SH-SY5Y (cell line): ENCODE measurements around the gene DAB2IP.

ENCODE experiments used
- GATA2 ChIP-seq: IDR thresholded peaks from 2 replicates; pipeline ENCODE4 v1.6.1; 2011; ENCODE audit warnings: mild to moderate bottlenecking, low read depth, low read length
- GATA3 ChIP-seq: IDR thresholded peaks from 2 replicates; pipeline ENCODE4 v1.6.1; 2011; ENCODE audit warnings: low read depth, mild to moderate bottlenecking, low read length, moderate library complexity

DAB2IP gene

DNA sequence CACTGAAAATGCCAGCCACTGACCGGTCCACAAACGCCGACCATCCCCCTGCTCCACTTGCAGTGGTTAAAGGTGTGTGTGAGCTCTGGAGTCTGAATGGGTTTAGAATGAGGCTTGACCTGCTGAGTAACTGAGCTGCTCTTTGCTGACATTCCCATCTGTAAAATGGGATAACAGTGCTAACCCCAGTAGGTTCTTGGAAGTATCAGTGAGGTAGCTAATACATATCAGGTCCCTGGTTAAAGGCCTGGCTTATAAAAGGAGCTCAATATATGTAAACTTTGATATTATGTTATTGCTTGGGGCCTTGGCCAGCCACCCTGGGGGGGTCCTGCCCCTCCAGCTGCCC, 31.1 kb upstream of the DAB2IP start:
- no peak for TF ChIP-seq GATA3
- no peak for TF ChIP-seq GATA2

DNA sequence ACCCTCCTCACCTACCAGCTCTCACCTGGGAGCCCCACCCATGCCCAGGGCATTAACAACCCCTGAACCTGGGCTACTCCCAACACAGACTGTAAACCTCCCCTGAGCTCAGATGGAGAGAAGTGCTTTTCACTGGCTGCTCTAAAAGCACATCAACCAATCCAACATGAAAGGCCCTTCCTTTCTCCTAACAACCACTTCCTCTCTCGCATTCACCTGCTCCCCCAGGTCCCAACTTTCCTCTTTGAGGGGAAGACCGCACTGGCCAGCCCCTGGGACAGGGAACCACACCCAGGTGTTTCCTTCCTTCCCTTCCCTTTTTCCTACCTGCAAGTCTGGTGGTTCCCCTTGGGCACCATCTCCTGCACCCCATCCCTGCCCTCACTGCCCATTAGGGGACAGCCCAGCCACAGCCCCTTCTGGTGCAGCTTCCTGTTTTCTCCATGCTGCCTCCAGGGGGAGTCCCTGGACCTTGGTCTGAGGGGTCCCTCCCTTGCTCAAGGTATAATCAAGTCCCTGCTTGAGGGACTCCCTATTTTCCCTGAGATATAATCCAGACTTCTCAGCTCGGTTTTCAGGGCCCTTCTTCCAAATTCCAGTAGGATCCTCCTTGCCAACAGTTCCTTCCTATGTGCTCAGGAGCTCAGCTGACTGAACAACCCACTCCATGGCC, 30.5 kb upstream of the DAB2IP start:
- TF ChIP-seq GATA2 (no peak), GATA3 (no peak)

- TF ChIP-seq GATA3 (no peak), GATA2 (no peak)
Observed at GRCh38 chr9:121622387-121623203, 28.8 kb upstream of the DAB2IP start.

DNA sequence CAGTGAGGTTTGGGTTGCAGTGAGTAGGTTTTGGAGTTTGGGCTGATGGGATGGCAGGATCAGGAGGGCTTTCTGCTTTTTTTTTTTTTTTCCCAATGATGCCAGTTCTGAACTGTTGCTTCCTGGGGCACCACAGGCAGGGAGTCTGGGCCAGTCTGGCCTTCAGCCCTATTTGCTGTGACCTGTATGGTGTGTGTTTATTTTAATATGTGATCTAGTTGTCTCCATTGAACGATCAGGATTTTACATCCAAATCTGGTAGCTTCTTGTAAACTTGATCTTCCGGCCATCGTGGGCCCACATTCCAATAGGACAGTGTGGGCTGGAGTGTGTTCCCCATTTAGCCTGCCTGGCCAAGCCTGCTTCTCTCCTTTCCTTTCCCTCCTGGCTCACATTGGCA, 25.8 kb upstream of the DAB2IP start:
- no peak for TF ChIP-seq GATA3
- no peak for TF ChIP-seq GATA2

DNA sequence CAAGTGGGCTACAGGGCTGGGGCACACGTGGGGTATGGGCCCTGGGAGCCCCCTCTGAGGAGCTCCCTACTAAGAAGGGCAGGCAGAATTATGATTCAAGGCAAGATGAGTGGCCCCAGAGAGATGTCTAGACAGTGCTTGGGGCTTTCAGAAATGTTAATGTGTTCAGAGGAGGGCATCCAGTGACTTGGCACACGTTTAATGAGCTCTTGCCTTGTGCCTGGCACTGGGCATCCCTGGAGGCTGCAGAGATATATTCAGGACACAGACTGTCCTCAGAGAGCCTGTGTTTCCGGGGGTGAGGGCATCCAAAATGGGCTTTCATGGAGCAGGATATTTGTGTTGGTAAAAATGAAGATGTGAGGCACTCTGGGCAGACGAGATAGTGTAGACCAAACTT, 25.4 kb upstream of the DAB2IP start:
- TF ChIP-seq GATA3, result no peak
- no peak for TF ChIP-seq GATA2

GRCh38 chr9:121627427-121627826, 24.0 kb upstream of the DAB2IP start:
- no peak for TF ChIP-seq GATA2
- no peak for TF ChIP-seq GATA3

GRCh38 chr9:121628401-121628800, 23.0 kb upstream of the DAB2IP start:
- TF ChIP-seq GATA2, result no peak
- no peak for TF ChIP-seq GATA3

DNA sequence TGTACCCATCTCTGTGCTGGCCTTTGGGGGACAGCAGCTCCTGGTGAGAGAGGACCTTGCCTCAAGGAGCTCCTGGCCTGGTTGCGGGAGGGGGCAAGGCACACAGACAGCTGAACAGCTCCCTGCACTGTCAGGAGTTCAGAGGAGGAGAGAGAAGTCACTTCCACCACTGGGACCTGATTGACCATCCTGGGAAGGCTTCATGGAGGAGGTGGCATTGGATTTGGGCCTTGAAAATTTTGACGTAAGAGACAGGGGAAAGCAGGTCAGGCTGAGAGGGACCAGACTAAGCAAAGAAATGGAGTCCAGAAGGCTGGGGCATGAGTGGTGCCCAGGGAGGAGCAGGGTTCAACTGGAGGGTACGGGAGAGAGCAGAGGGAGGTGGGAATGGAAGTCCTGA, 20.3 kb upstream of the DAB2IP start:
- no peak for TF ChIP-seq GATA3
- no peak for TF ChIP-seq GATA2

GRCh38 chr9:121631978-121632418, 19.4 kb upstream of the DAB2IP start:
- TF ChIP-seq GATA2 (no peak), GATA3 (no peak)

GRCh38 chr9:121633119-121633714, 18.2 kb upstream of the DAB2IP start:
- TF ChIP-seq GATA2, result no peak
- no peak for TF ChIP-seq GATA3

- TF ChIP-seq GATA2 (no peak), GATA3 (no peak)
Observed at GRCh38 chr9:121633736-121634135, 17.7 kb upstream of the DAB2IP start.

DNA sequence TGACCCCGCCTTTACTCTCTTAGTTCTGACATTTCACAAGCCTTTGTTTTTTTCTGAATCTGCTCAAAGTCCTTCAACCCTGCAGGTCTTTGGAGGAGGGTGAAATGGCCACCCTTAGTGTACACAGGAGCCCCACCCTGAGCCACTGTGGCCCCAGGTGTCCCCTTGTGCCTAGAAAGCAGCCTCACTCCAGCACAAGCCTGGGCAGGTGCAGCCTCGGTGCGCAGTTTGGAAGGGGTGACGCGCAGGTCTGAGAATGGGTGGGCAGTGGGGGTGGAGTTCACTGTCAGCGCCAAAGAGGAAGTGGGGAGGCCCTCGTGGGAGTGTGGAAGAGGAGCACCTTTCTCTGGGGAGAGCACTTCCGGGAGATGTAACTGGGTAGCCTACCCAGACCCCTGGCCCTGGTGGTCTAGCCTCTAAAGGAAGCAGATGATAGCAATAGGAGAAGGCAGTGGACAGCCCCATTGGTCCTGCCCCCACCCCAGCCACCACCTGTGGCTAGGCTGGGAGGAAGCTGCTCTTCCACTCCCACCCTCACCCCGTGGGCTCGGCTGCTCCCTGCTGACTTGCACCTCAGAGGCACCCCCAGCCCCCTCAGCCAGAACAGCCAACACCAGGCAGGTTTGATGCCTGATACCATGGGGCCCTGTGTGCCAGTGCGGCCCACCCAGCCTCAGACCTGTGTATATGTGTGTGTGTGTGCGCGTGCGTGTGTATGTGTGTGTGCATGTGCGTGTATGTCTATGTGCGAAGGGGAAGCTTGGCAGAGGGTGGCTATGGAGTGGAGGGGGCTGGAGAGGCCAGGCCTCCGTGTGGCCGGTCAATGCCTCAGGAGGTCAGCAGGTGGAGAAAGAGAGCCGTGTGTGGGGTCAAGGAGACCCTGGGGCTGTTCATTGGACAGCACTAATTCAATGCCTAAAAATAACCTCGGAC, 16.8 kb upstream of the DAB2IP start:
- TF ChIP-seq GATA2 (no peak), GATA3 (no peak)

DNA sequence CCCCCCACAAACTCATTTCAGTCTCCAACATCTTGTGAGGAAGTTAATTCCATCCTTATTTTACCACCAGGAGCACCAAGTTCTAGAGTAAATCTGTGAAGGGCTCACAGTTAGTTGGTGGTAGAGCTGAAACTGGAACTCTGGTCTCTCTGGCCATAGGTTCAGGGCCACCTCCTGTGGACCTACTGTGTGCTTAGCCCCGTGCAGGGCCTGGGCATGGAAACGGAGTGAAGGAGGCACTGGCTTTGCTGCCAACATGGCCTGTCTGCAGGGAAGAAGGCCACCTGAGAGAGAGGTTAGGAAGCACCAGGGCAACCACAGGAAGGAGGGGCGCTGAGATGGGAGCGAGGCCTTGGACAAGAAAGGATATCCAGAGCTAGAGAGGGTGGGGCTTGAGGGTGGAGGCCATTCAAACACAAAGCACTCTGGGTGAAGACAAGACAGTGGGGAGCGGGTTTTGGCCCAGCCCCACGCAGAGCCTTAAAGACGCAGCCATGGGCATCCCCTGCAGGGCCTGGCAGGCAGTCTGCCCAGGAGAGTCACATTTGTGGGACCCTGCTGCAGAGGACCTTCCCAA, 16.0 kb upstream of the DAB2IP start:
- TF ChIP-seq GATA2, result no peak
- TF ChIP-seq GATA3, result no peak
